Measurements from ENCODE around the gene CUL2.

DNA sequence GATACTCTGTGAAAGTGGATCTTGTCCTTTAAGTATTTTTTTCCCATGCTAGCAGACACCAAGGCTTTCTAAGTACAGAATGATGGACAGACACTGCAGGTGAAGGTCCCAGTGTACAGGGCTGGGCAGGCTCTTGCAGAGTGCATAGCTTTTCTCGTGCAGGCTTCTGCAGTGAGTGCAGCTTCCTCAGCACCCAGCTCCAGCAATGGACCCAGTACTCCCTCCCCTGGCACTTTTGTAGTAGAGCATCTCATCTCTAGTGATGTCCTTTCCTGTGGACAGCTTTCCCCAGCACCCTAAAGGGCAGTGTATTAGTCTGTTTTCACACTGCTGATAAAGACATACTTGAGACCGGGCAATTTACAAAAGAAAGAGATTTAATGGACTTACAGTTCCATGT, 104.3 kb downstream of the CUL2 start:
- TF ChIP-seq CTCF (IDR thresholded peaks at IDR 0.05) (no peak), POLR2A (IDR thresholded peaks at IDR 0.05) (no peak)
